NT2/D1 (cell line): ENCODE data around the gene HOXD11.

Experiments
- SUZ12 ChIP-seq: IDR thresholded peaks from 2 replicates; pipeline ENCODE4 v1.6.1; 2011; ENCODE audit not compliant: insufficient read length, insufficient read depth; ENCODE audit errors: extremely low read depth
- ZNF274 ChIP-seq: IDR thresholded peaks from 2 replicates; pipeline ENCODE4 v1.6.1; 2011; ENCODE audit warnings: mild to moderate bottlenecking, low read depth, low read length

- TF ChIP-seq SUZ12 (no peak), ZNF274 (no peak)
These were observed 13.8 kb upstream of the HOXD11 start for GRCh38 chr2:176093145-176093897.
